WTC11 (cell line): ENCODE measurements around the gene EMP2. TPM values are rescaled to one million over a fixed set of nuclear protein-coding genes. Genes with fewer than 3 reads are reported as not detected.

Source experiments
- ATAC-seq: fragments of 200-7000 bp; cut with Tn5 transposase; 2 replicates; pipeline ENCODE4 v1.10.0; 2021; ENCODE audit warnings: mild to moderate bottlenecking, moderate library complexity
- CTCF ChIA-PET: fragments of 300-600 bp; sonication (Branson Sonifier 250); formaldehyde crosslinking; loops from one replicate; lab custom pipeline; 2021; ENCODE audit warnings: antibody characterized with exemption; lab: Charles Lee
- POLR2A ChIA-PET: fragments of 350-600 bp; sonication (Branson Sonifier 250); formaldehyde crosslinking; loops from one replicate; lab custom pipeline; 2021; ENCODE audit warnings: antibody characterized with exemption; lab: Charles Lee
- DNase-seq: peaks from one replicate; pipeline ENCODE4 v3.0.0; 2021; ENCODE audit warnings: low spot score
- H3K27ac Mint-ChIP-seq: 2 replicates; pipeline ENCODE4 v1.8.0; 2021; ENCODE audit warnings: mixed read lengths
- H3K27me3 Mint-ChIP-seq: 2 replicates; pipeline ENCODE4 v1.8.0; 2021; ENCODE audit warnings: low read depth, mild to moderate bottlenecking, moderate library complexity, mixed read lengths
- H3K36me3 Mint-ChIP-seq: 2 replicates; pipeline ENCODE4 v1.8.0; 2021; ENCODE audit warnings: mixed read lengths
- H3K4me1 Mint-ChIP-seq: 2 replicates; pipeline ENCODE4 v1.8.0; 2022; ENCODE audit warnings: mixed read lengths
- H3K4me3 Mint-ChIP-seq: 2 replicates; pipeline ENCODE4 v1.8.0; 2021; ENCODE audit warnings: mild to moderate bottlenecking, moderate library complexity, mixed read lengths
- H3K9me3 Mint-ChIP-seq: 2 replicates; pipeline ENCODE4 v1.8.0; 2021; ENCODE audit warnings: mixed read lengths
- ATF1 ChIP-seq: sonication (generic); formaldehyde crosslinking; IDR thresholded peaks from 2 replicates; pipeline ENCODE4 v1.8.1; 2023; ENCODE audit warnings: mild to moderate bottlenecking, moderate library complexity, missing genetic modification reagents
- CDX4 ChIP-seq: fragments of 250-450 bp; sonication (Bioruptor Pico); IDR thresholded peaks from 2 replicates; pipeline ENCODE4 v1.9.0; 2021; ENCODE audit warnings: moderate library complexity, mild to moderate bottlenecking, inconsistent platforms, borderline replicate concordance
- CREM ChIP-seq: sonication (generic); formaldehyde crosslinking; IDR thresholded peaks from 2 replicates; pipeline ENCODE4 v1.8.1; 2022; ENCODE audit warnings: mild to moderate bottlenecking, missing genetic modification reagents, moderate library complexity
- E2F1 ChIP-seq: sonication (generic); formaldehyde crosslinking; IDR thresholded peaks from 2 replicates; pipeline ENCODE4 v1.8.0; 2022; ENCODE audit warnings: mild to moderate bottlenecking, missing genetic modification reagents
- E2F5 ChIP-seq: sonication (generic); formaldehyde crosslinking; IDR thresholded peaks from 2 replicates; pipeline ENCODE4 v1.8.1; 2022; ENCODE audit warnings: mild to moderate bottlenecking, moderate library complexity, missing genetic modification reagents
- ELF4 ChIP-seq: sonication (generic); formaldehyde crosslinking; IDR thresholded peaks from 2 replicates; pipeline ENCODE4 v1.8.1; 2022; ENCODE audit warnings: low read depth, mild to moderate bottlenecking, moderate library complexity, missing genetic modification reagents
- KAT7 ChIP-seq: sonication (generic); formaldehyde crosslinking; IDR thresholded peaks from 2 replicates; pipeline ENCODE4 v1.8.1; 2023; ENCODE audit warnings: missing genetic modification reagents, mild to moderate bottlenecking, borderline replicate concordance
- NFYB ChIP-seq: sonication (generic); formaldehyde crosslinking; conservative IDR thresholded peaks from 2 replicates; pipeline ENCODE4 v1.8.0; 2022; ENCODE audit warnings: low read depth, missing genetic modification reagents
- NR1H2 ChIP-seq: sonication (generic); formaldehyde crosslinking; IDR thresholded peaks from 2 replicates; pipeline ENCODE4 v1.9.0; 2021; ENCODE audit warnings: mild to moderate bottlenecking, moderate library complexity, missing genetic modification reagents
- NR2C2 ChIP-seq: sonication (generic); formaldehyde crosslinking; IDR thresholded peaks from 2 replicates; pipeline ENCODE4 v1.8.0; 2022; ENCODE audit warnings: mild to moderate bottlenecking, missing genetic modification reagents
- SMAD4 ChIP-seq: sonication (generic); formaldehyde crosslinking; IDR thresholded peaks from 2 replicates; pipeline ENCODE4 v1.8.0; 2022; ENCODE audit warnings: mild to moderate bottlenecking, missing genetic modification reagents
- TEAD1 ChIP-seq: sonication (generic); formaldehyde crosslinking; IDR thresholded peaks from 2 replicates; pipeline ENCODE4 v1.8.0; 2022; ENCODE audit warnings: mild to moderate bottlenecking, missing genetic modification reagents
- TEAD4 ChIP-seq: sonication (generic); formaldehyde crosslinking; IDR thresholded peaks from 2 replicates; pipeline ENCODE4 v1.8.0; 2022; ENCODE audit warnings: mild to moderate bottlenecking, missing genetic modification reagents
- TP53 ChIP-seq: sonication (generic); formaldehyde crosslinking; IDR thresholded peaks from 2 replicates; pipeline ENCODE4 v1.8.1; 2023; ENCODE audit warnings: mild to moderate bottlenecking, missing genetic modification reagents
- ZBTB21 ChIP-seq: sonication (generic); formaldehyde crosslinking; IDR thresholded peaks from 2 replicates; pipeline ENCODE4 v1.8.1; 2023; ENCODE audit warnings: mild to moderate bottlenecking, missing genetic modification reagents, borderline replicate concordance
- ZMAT4 ChIP-seq: fragments of 250-450 bp; sonication (Bioruptor Pico); IDR thresholded peaks from 2 replicates; pipeline ENCODE4 v1.9.0; 2021; ENCODE audit warnings: mild to moderate bottlenecking
- ZNF138 ChIP-seq: sonication (generic); formaldehyde crosslinking; conservative IDR thresholded peaks from 2 replicates; pipeline ENCODE4 v1.8.1; 2022; ENCODE audit warnings: mild to moderate bottlenecking, moderate library complexity, missing genetic modification reagents
- ZNF219 ChIP-seq: sonication (generic); formaldehyde crosslinking; IDR thresholded peaks from 2 replicates; pipeline ENCODE4 v1.8.0; 2023; ENCODE audit warnings: missing genetic modification reagents, mild to moderate bottlenecking, borderline replicate concordance
- ZNF423 ChIP-seq: fragments of 250-450 bp; sonication (Bioruptor Pico); IDR thresholded peaks from 2 replicates; pipeline ENCODE4 v2.1.2; 2022; ENCODE audit warnings: mild to moderate bottlenecking, moderate library complexity
- total RNA-seq: library from RNA; stranded (reverse); gene quantifications from 3 replicates; pipeline ENCODE4 v1.2.3, GENCODE V29; 2021
- TF ChIP-seq, protein P1 (sequence below): sonication (generic); formaldehyde crosslinking; IDR thresholded peaks from 2 replicates; pipeline ENCODE4 v1.8.0; 2022; ENCODE audit warnings: missing genetic modification reagents
- TF ChIP-seq, protein P2 (sequence below): sonication (generic); formaldehyde crosslinking; IDR thresholded peaks from 2 replicates; pipeline ENCODE4 v1.8.1; 2022; ENCODE audit warnings: missing genetic modification reagents, borderline replicate concordance
- TF ChIP-seq, protein P3 (sequence below): sonication (generic); formaldehyde crosslinking; IDR thresholded peaks from 2 replicates; pipeline ENCODE4 v1.8.0; 2023; ENCODE audit warnings: missing genetic modification reagents
- TF ChIP-seq, protein P4 (sequence below): sonication (generic); formaldehyde crosslinking; IDR thresholded peaks from 2 replicates; pipeline ENCODE4 v1.8.0; 2023; ENCODE audit warnings: mild to moderate bottlenecking, missing genetic modification reagents

Gene EMP2
- total RNA-seq, 1 experiment from 2014 or later: 16.4 TPM

- no peaks in the 10 kb centered on the region for H3K36me3 Mint-ChIP-seq
- H3K4me1 Mint-ChIP-seq: peaks cover 36% of the 10 kb centered on the region
- CTCF ChIA-PET: interaction anchor here (1.0 to 1.5 kb wide), 3 partner anchors 10 to 44 kb away, joined by 3 to 4 read pairs (median 4); partner anchors contain the start of gene EMP2
- H3K27ac Mint-ChIP-seq: no peak overlapping the region
- POLR2A ChIA-PET: no interaction called here
- peaks cover 11% of the 10 kb centered on the region for H3K27me3 Mint-ChIP-seq
- TF ChIP-seq, protein P1, sequence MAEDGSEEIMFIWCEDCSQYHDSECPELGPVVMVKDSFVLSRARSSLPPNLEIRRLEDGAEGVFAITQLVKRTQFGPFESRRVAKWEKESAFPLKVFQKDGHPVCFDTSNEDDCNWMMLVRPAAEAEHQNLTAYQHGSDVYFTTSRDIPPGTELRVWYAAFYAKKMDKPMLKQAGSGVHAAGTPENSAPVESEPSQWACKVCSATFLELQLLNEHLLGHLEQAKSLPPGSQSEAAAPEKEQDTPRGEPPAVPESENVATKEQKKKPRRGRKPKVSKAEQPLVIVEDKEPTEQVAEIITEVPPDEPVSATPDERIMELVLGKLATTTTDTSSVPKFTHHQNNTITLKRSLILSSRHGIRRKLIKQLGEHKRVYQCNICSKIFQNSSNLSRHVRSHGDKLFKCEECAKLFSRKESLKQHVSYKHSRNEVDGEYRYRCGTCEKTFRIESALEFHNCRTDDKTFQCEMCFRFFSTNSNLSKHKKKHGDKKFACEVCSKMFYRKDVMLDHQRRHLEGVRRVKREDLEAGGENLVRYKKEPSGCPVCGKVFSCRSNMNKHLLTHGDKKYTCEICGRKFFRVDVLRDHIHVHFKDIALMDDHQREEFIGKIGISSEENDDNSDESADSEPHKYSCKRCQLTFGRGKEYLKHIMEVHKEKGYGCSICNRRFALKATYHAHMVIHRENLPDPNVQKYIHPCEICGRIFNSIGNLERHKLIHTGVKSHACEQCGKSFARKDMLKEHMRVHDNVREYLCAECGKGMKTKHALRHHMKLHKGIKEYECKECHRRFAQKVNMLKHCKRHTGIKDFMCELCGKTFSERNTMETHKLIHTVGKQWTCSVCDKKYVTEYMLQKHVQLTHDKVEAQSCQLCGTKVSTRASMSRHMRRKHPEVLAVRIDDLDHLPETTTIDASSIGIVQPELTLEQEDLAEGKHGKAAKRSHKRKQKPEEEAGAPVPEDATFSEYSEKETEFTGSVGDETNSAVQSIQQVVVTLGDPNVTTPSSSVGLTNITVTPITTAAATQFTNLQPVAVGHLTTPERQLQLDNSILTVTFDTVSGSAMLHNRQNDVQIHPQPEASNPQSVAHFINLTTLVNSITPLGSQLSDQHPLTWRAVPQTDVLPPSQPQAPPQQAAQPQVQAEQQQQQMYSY (CRISPR knock-in tag): no peak
- TF ChIP-seq, protein P2, sequence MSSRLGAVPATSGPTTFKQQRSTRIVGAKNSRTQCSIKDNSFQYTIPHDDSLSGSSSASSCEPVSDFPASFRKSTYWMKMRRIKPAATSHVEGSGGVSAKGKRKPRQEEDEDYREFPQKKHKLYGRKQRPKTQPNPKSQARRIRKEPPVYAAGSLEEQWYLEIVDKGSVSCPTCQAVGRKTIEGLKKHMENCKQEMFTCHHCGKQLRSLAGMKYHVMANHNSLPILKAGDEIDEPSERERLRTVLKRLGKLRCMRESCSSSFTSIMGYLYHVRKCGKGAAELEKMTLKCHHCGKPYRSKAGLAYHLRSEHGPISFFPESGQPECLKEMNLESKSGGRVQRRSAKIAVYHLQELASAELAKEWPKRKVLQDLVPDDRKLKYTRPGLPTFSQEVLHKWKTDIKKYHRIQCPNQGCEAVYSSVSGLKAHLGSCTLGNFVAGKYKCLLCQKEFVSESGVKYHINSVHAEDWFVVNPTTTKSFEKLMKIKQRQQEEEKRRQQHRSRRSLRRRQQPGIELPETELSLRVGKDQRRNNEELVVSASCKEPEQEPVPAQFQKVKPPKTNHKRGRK (CRISPR knock-in tag): no peak
- TF ChIP-seq E2F1 (CRISPR knock-in tag) (no peak), NR1H2 (CRISPR knock-in tag) (no peak), TP53 (no peak), NR2C2 (CRISPR knock-in tag) (no peak), NFYB (CRISPR knock-in tag) (no peak), ZNF219 (CRISPR knock-in tag) (no peak), ATF1 (CRISPR knock-in tag) (no peak), ZMAT4 (no peak), SMAD4 (CRISPR knock-in tag) (no peak), TEAD4 (CRISPR knock-in tag) (no peak), CREM (CRISPR knock-in tag) (no peak)
- TF ChIP-seq, protein P3, sequence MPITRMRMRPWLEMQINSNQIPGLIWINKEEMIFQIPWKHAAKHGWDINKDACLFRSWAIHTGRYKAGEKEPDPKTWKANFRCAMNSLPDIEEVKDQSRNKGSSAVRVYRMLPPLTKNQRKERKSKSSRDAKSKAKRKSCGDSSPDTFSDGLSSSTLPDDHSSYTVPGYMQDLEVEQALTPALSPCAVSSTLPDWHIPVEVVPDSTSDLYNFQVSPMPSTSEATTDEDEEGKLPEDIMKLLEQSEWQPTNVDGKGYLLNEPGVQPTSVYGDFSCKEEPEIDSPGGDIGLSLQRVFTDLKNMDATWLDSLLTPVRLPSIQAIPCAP: no peak
- H3K4me3 Mint-ChIP-seq: no peak overlapping the region
- ATAC-seq (no peak), DNase-seq (no peak)
- H3K9me3 Mint-ChIP-seq: no peaks in the 10 kb centered on the region
These were observed 39.7 kb upstream of the EMP2 start for GRCh38 chr16:10620120-10620519.

DNA sequence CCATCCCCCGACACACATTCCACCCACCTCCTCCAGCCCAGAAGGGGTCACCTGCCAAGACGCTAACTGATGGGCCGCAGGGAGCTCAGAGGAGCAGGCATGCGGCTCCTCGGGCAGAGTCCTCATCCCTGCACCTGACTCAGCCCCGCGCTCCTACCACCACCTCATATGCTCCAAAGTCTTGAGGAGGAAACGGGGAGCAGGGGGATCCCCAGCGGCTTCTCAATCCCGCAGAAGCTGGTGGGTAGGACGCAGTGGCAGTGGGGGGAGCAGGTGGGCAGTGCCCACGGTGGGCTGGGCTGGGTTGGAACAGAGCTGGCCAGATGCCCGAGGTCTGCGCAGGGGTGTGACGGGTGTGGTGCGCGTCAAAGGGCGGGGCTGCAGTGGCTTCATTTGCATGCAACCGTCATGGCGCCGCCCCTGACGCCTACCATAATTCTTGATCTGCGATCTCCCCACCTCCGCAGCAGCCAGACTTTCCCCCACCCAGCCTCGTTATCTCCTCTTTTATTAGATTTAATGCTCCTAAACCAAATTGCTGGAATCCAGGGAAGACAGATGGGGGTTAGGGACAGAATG is 39.0 kb upstream of the EMP2 start:
- DNase-seq (peak; percentile 46), ATAC-seq (peak; percentile 43)
- POLR2A ChIA-PET: interaction anchor here (0.8 kb wide), 1 partner anchor 40 kb away, joined by 3 read pairs; no protein-coding TSS in a partner anchor
- Mint-ChIP-seq H3K4me3 (peak overlapping the region; percentile 60), H3K4me1 (peaks cover 36% of the 10 kb centered on the region), H3K36me3 (no peaks in the 10 kb centered on the region), H3K27ac (no peak overlapping the region), H3K9me3 (no peaks in the 10 kb centered on the region), H3K27me3 (peaks cover 11% of the 10 kb centered on the region)
- CTCF ChIA-PET: interaction anchor here (1.2 to 2.2 kb wide), 3 partner anchors 11 to 43 kb away, joined by 3 to 9 read pairs (median 4); partner anchors contain the start of gene EMP2
- TF ChIP-seq ELF4 (CRISPR knock-in tag): no peak
- TF ChIP-seq ZNF423 (CRISPR knock-in tag): no peak
- TF ChIP-seq ZNF138 (CRISPR knock-in tag): no peak
- TF ChIP-seq ZMAT4: no peak
- TF ChIP-seq ZBTB21 (CRISPR knock-in tag): no peak
- TF ChIP-seq, protein P4, sequence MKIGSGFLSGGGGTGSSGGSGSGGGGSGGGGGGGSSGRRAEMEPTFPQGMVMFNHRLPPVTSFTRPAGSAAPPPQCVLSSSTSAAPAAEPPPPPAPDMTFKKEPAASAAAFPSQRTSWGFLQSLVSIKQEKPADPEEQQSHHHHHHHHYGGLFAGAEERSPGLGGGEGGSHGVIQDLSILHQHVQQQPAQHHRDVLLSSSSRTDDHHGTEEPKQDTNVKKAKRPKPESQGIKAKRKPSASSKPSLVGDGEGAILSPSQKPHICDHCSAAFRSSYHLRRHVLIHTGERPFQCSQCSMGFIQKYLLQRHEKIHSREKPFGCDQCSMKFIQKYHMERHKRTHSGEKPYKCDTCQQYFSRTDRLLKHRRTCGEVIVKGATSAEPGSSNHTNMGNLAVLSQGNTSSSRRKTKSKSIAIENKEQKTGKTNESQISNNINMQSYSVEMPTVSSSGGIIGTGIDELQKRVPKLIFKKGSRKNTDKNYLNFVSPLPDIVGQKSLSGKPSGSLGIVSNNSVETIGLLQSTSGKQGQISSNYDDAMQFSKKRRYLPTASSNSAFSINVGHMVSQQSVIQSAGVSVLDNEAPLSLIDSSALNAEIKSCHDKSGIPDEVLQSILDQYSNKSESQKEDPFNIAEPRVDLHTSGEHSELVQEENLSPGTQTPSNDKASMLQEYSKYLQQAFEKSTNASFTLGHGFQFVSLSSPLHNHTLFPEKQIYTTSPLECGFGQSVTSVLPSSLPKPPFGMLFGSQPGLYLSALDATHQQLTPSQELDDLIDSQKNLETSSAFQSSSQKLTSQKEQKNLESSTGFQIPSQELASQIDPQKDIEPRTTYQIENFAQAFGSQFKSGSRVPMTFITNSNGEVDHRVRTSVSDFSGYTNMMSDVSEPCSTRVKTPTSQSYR (CRISPR knock-in tag): no peak
- TF ChIP-seq E2F5: no peak
- no peak for TF ChIP-seq KAT7 (CRISPR knock-in tag)
- no peak for TF ChIP-seq CDX4
- TF ChIP-seq TEAD1: no peak
